ENCODE data around the gene CSF3. TPM values are rescaled to one million over a fixed set of nuclear protein-coding genes. Genes with fewer than 3 reads are reported as not detected.

The CSF3 gene
- total and polyA plus RNA-seq, 2 of the 4 experiments (the other 2 are of a cell fraction) = not detected

- H2BK5ac ChIP-seq (ENCODE audit: low read depth, low read length, poor library complexity, severe bottlenecking) = no peak overlapping the region
- H3K4ac ChIP-seq (ENCODE audit: low read depth, low read length) = no peak overlapping the region
- H2AFZ ChIP-seq (replicated peaks; ENCODE audit: low read length, poor library complexity) = no peak overlapping the region
- no peak overlapping the region for H3K9ac ChIP-seq (ENCODE audit: low read depth, low read length)
- peaks cover 5% of the 10 kb centered on the region; the same call in 1 of the 2 replicates for H4K20me1 ChIP-seq (ENCODE audit: insufficient read depth, low read length)
- H3K4me2 ChIP-seq (ENCODE audit: low read depth, low read length) = no peak overlapping the region
- no peaks in the 10 kb centered on the region for H3K27me3 ChIP-seq (ENCODE audit: control insufficient read depth, insufficient read depth, low read length)
- H4K8ac ChIP-seq (ENCODE audit: low read depth in 2 of 2, low read length in 2 of 2) = no peak overlapping the region
- H3K36me3 ChIP-seq (ENCODE audit: control insufficient read depth, insufficient read depth, low read length) = peaks cover 56% of the 10 kb centered on the region
- no peak overlapping the region for H2BK20ac ChIP-seq (ENCODE audit: low read depth, low read length)
- H2BK15ac ChIP-seq (ENCODE audit: low read depth, low read length) = no peak overlapping the region
- DNase-seq = no peak
- WGBS, 2 experiments (ENCODE audit: extremely low coverage in 2 of 2, insufficient read length in 1 of 2) = no CpG with 5 or more reads among the region's 4 CpGs
- no peaks in the 10 kb centered on the region for H3K4me1 ChIP-seq (ENCODE audit: control insufficient read depth, insufficient read depth, low read length)
- no peak overlapping the region for H3K23ac ChIP-seq (ENCODE audit: low read depth, low read length)
- no peak overlapping the region for H2AK5ac ChIP-seq (ENCODE audit: low read depth, low read length)
- dilution Hi-C loops (cut with HindIII; ENCODE audit: low sequenced_read_pairs, unreplicated experiment) (no loop called here), in situ Hi-C loops (cut with MboI; ENCODE audit: low sequenced_read_pairs) (no loop called here), intact Hi-C loops (cut with micrococcal nuclease) (no loop called here)
- no peak for ATAC-seq (ENCODE audit: low read depth)
- H3K14ac ChIP-seq (replicated peaks; ENCODE audit: low read depth, low read length) = no peak overlapping the region
- no peak overlapping the region for H3K56ac ChIP-seq (ENCODE audit: extremely low read depth, insufficient read depth, low read length)
- H3K79me1 ChIP-seq (ENCODE audit: low read depth in 1 of 2, low read length in 2 of 2) = peaks cover 0 to 5% of the 10 kb centered on the region in 2 experiments; a peak in 1 of 4 replicates
- no peaks in the 10 kb centered on the region for H3K9me1 ChIP-seq (ENCODE audit: insufficient read depth, low read length)
- H4K91ac ChIP-seq (ENCODE audit: insufficient read depth, low read depth, low read length) = no peak overlapping the region
- no peak overlapping the region for H3K4me3 ChIP-seq (ENCODE audit: insufficient read depth, low read depth, low read length)
- ChIA-PET POLR2A (ENCODE audit: unreplicated experiment) (no interaction called here), CTCF (no interaction called here)
- no peak overlapping the region for H2AK9ac ChIP-seq (replicated peaks; ENCODE audit: low read depth, low read length, poor library complexity)
- no peak overlapping the region for H2BK120ac ChIP-seq (ENCODE audit: low read depth, low read length)
- no peak overlapping the region for H3K18ac ChIP-seq (ENCODE audit: low read depth, low read length)
- no peak overlapping the region for H3K27ac ChIP-seq (ENCODE audit: insufficient read depth, low read length)
- BruUV-seq (replicated peaks) = no TSS peak
- H3K9me3 ChIP-seq (ENCODE audit: control insufficient read depth, insufficient read depth, low read length) = no peaks in the 10 kb centered on the region
- no peak overlapping the region for H4K5ac ChIP-seq (ENCODE audit: low read depth, low read length)
- TF ChIP-seq CHD1 (IDR thresholded peaks at IDR 0.05; ENCODE audit: low read depth, low read length) = no peak
- no peak for TF ChIP-seq NFE2L2 (IDR thresholded peaks at IDR 0.05; ENCODE audit: low read depth, low read length)
- TF ChIP-seq CTCF (conservative IDR thresholded peaks at IDR 0.05; ENCODE audit: low read depth, low read length) = no peak
- no peak for TF ChIP-seq FOS (IDR thresholded peaks at IDR 0.05; ENCODE audit: low read depth, low read length)
- no peak for TF ChIP-seq MXI1 (IDR thresholded peaks at IDR 0.05; ENCODE audit: borderline replicate concordance, low read depth, low read length)
- TF ChIP-seq POLR2A (IDR thresholded peaks at IDR 0.05; ENCODE audit: low read depth, low read length) = no peak
- TF ChIP-seq MAZ (IDR thresholded peaks at IDR 0.05; ENCODE audit: borderline replicate concordance, low read depth, low read length) = no peak
- TF ChIP-seq ELK1 (IDR thresholded peaks at IDR 0.05; ENCODE audit: borderline replicate concordance, low read depth, low read length) = no peak
- TF ChIP-seq BHLHE40 (IDR thresholded peaks at IDR 0.05; ENCODE audit: low read depth, low read length) = no peak
- TF ChIP-seq MAFK (IDR thresholded peaks at IDR 0.05; ENCODE audit: low read depth, low read length) = no peak
- no peak for TF ChIP-seq USF2 (IDR thresholded peaks at IDR 0.05; ENCODE audit: low read depth, low read length)
These were observed 17.7 kb upstream of the CSF3 start for GRCh38 chr17:39997543-39997942.
